Epidermal melanocyte (primary cell): Measurements from ENCODE around the gene ADARB2.
"Not testable (repeated sequence)": the region's sequence is repeated elsewhere in the genome, so short reads cannot be mapped to it uniquely, and the experiment has no call there.

ENCODE experiments used
- DNase-seq: peaks from one replicate; pipeline ENCODE4 v3.0.0; 2011; ENCODE audit warnings: low spot score; ENCODE audit not compliant: insufficient read length

The ADARB2 gene

DNA sequence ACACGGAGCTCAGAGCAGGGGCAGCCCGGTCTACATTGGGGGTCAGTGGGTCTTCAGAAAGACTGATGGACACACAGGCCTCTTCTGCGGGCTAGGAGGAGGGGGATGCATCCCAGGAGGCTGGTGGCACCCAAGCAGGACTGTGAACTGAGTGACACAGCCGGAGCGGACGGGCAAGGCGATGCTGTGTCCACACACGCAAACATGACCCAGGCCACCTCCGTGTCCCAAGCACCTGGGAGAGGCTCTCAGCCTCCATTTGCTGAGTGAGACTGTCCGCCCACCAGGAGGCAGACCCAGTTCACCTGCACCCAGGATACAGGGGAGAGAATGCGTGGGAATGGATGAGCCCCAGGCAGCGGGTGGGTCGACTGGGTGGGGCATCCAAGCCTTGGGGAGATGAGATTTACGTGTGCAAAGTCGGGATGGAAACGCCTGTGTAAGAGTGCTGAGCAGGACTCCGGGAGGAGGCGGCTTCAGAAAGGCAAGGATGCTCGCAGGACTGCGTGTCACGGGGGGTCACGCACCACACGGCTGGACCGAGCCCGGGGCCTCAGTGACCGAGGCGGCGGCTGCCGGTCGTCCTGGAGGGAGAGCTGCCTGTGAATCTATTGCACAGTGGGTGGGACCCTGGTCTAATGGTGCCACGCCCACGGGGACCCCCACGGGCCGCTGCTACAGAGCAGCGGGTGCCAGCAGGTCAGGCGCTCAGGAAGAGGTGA is 262.8 kb downstream of the ADARB2 start:
- no peak for DNase-seq

DNA sequence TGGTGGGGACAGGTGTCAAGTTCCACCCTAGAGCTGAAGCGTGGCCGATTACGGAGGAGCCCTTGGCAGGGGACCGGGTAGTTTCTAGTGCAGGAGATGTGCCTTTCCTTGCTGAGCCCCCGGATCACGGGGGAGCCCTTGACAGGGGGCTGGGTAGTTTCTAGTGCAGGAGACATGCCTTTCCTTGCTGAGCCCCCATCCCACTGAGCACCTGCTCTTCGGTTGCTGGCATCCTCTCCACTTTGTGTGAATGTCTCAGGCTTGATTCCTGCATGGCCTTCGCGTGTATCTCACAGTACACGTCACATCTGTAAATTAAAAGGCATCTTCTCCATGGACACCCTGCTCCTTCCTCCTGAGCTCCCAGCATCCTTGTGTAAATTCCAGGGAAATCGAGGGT is 263.5 kb downstream of the ADARB2 start:
- DNase-seq = no peak

DNA sequence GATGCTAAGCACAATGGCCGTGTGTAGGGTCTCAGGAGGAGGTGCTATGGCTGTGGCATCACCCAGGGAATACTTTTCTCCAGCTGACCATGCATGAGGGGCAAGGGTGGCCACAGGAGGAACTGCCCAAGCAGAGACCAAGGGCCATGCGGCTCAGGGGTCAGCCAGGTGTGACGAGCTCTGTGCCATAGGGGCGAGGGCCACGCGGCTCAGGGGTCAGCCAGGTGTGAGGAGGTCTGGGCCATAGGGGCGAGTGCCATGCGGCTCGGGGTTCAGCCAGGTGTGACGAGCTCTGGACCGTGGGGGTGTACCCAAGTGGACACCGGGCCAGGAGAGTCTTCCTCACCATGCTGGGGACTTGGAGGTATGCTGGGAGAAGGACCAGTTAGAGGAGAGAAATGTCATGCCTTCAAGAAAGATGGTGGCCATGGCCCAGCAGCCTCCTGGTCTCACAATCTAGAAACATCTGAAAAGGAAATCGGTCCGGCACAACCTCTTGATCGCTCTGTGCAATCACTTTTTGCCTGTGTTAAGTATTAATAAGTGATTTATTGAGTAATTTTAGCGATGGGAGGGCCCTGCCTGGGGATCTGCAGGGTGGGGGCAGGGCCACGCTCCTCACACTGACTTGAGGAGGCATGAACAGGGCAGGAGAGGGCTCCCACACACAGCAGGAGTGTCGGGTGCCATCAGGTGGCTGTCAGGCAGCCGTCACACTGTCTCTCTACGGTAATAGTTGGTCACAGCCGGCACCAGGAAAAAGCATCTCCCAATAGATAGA is 265.0 kb downstream of the ADARB2 start:
- no peak for DNase-seq

DNA sequence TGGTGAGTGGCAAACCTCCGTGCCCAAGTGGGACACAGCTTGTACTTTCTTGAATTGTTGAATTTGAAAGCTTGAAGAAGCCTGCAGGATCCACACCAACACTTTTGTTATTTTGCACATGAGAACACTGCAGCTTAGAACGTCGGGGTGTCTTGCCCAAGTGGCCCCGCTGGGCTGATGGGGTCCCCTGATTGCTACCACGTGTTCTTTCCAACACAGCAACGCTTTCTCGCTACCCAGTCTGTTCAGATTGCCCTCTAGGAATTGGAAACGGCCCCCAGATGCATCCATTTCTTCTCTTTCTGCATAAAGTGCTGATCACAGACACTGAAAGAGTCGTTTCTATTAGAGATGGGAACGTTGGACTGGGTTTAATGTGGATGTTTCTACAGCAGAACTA is 268.5 kb downstream of the ADARB2 start:
- DNase-seq = no peak

DNA sequence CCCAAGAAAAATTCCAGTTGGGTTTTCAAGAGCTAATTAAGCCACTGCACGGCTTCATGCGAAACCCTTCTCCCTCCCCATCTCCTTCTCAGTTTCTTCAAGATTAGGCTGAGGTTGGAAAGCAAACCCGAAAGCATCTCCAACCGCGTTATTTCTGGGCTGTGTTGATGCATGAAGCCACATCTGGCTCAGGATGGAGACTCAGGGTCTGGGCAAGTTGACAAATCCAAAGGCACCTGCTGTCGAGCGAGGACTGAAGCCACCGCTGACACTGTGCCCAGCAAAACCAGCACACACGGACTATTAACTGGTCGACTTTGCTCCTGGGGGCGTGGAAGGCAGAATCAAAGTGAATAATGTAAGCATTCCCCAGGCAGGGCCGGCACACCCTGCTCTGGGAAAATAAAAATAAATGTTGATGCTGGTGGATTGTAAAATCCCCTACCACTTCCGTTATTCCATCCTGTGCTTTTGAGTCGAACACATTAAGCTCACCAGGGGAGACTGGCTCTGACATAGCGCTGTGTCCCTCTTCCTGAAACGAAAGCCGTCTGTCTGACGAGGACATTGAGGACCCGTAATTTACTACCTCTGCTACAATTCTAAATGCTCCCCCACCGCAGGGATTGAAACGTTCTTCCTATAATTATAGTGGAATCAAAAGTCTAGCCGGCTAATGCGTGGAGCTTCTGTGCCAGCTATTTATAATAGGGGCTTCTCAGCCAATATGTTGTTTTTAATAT is 269.8 kb downstream of the ADARB2 start:
- no peak for DNase-seq

DNA sequence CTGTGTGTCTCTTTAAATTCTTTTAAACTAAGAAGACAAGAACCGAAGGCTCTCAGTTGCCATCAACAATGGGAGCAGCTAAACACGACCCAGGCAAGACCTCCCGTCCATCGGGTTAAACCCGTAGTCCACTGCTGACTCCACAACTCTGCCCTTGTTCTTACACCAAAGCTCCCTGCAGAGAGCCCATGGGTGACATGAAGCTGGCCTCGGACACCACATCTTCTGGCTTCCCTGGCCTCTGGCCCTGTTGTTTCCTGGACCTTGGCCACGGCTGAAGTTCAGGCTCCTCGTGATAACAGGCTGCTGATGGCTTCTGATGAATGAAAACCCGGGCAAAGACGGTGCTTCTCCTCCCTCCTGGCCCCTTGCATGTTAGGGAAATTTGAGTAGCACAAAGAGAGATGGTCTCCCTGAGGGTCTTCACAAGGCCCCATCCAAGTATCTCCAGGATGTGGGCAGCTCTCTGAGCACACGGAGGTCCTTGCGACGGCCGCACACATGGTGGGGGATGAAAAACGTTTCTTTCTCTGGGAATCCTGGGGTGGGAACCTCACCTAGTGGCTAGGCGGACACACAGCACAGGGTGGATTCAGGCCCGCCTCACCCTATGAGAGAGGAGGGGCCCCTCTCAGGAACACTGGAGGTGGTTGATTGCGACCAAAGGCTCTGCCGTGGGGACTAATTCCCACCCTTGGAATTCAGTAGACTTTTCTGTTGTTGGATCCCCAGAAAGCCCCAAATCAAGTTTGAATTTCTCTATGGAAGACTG is 271.1 kb downstream of the ADARB2 start:
- no peak for DNase-seq

- DNase-seq = no peak
Observed at GRCh38 chr10:1465418-1465911, 271.9 kb downstream of the ADARB2 start.

- DNase-seq = no peak
Observed at GRCh38 chr10:1464881-1465417, 272.4 kb downstream of the ADARB2 start.

- DNase-seq = not testable (repeated sequence)
Observed at GRCh38 chr10:1463971-1464370, 273.4 kb downstream of the ADARB2 start.

DNA sequence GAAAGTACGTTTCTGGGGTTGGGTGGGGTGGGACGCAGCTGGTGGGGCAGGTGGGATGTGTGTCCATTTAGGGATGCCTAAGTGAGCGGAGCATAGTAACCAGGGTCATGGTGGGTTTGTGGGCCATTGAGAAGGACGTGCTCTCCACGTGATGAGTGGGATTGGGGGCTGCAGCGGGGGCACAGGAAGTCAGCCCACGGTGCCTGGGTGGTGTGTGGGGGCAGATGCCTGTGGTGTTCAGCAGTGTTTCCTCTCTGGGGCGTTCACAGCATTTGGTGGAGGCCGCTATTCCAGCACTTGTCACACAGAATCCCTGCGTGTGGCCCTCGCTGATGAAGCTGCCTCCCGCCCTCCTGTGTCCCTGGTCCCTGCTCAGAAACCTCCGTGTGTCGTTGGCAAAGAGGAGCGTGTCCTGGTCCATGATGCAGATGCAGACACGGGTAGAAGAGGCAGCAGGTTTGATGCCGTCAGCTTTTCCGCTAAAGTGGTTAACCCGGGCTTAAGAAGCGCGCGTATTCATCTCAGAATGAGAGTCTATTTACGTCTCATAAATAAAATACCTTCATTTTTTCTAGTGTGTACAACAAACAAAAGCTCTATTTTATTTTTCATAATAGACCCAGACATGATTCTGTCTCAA is 274.2 kb downstream of the ADARB2 start:
- DNase-seq = no peak

- no peak for DNase-seq
Observed at GRCh38 chr10:1462521-1462920, 274.8 kb downstream of the ADARB2 start.

GRCh38 chr10:1462032-1462431 is 275.3 kb downstream of the ADARB2 start:
- no peak for DNase-seq

DNA sequence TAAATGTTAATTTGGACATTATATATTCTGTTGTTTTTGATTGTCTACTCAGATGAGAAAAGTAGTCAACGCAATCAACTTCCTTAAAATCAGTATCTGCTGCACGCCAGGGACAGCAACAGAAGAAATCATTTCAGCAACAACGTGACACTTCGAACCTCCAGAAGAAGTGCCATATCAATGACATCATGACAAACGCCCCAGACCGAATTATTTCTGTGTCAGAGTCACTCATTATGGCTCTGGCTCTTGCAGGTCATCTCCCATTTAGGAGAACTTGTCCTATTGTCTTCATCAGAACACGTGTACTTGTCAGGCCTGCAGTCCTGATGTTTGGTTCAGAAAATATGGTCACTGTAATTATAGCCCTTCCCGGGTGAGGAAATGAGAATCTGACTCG is 276.3 kb downstream of the ADARB2 start:
- DNase-seq = no peak

DNA sequence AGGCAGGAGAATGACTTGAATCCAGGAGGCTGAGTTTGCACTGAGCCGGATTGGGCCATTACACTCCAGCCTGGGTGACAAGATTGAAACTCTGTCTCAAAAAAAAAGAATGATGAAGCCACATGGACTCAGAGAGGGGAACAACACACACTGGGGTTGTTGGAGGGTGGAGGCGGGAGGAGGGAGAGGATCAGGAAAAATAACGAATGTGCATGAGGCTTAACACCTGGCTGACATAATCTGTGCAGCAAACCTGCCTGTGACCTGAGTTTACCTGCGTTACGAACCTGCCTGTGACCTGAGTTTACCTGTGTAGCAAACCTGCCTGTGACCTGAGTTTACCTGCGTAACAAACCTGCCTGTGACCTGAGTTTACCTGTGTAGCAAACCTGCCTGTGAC is 277.7 kb downstream of the ADARB2 start:
- DNase-seq = not testable (repeated sequence)

DNA sequence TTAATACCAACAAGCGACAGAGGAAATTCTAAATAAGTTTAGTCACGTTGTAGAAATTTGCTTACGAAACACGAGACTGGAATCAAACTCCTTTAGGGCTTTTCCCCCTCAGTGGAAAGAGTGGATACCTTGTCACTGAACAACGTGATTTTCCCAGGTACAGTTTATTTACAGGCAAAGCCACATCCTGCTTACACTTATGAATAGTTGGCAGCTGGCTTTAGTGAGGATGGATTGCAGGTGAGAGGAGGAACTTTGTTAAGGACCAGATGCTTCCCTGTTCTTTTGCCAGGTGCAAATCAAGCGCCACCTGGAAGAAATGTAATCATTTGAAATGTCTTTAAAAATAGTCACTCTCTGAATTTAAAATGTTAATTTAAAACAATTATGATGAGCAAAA is 282.4 kb downstream of the ADARB2 start:
- DNase-seq = no peak

GRCh38 chr10:1454428-1454827 is 282.9 kb downstream of the ADARB2 start:
- DNase-seq = no peak

DNA sequence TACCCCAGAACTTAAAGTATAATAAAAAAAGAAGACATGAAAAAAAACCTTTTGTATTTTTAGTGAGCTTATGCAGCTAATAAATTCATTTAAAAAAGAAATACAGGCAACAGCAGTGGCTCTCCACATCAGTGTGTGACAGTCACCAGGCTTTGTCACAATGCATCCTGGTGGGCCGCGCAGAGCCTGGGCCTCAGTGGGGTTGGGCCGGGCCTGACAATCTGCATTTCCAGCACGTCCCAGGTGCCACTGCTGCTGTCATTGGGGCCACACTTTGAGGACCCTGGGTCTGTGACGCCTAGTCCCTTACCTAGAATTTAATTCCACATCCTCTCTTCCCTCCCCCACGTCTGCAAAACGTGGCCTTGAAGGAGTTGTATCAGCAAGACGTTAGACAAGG is 284.5 kb downstream of the ADARB2 start:
- no peak for DNase-seq

- DNase-seq = no peak
Observed at GRCh38 chr10:1451941-1452340, 285.4 kb downstream of the ADARB2 start.

DNA sequence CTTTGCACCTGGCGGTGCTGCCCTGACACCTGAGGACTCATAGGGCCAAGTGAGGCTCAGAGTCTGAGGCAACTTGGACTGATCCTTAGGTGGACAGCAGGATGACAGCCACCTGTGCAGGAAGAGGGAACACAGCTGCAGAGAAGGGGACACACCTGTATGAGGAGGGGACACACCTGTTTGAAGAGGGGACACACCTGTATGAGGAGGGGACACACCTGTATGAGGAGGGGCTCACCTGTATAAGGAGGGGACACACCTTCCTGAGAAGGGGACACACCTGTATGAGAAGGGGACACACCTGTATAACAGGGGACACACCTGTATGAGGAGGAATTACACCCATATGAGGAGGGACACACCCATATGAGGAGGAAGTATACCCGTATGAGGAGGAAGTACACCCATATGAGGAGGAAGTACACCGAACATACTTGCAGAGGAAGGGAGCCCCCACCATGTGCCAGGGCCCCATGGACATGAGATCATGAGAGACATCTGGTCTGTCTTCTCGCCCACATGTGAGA is 285.9 kb downstream of the ADARB2 start:
- no peak for DNase-seq

GRCh38 chr10:1449572-1450205 is 287.6 kb downstream of the ADARB2 start:
- no peak for DNase-seq
